ENCODE measurements around the gene PDE1C. TPM values are rescaled to one million over a fixed set of nuclear protein-coding genes. Genes with fewer than 3 reads are reported as not detected.

PDE1C gene
- total RNA-seq, 2 donors from 2014 or later = 0.26 to 0.60 TPM

DNA sequence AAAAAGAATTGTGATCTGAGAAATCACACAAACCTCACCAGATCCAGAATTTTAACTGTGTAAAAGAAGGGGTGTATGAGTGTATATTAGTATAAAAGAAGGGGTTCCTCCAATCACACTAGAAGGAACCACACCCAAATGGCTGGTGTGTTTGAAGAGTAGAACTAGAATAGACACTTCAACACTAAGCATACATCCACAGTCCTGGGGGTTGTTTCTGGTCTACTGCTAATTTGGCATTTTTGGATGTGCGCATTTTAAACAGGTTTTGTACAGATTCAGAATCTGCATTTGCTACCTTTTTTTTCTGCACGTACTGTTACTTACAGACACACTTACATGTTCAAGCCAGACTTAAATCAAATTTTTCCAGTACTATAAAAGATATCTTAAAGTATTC, 64.6 kb downstream of the PDE1C start:
- Histone ChIP-seq H3K4me1 (ENCODE audit: control insufficient read depth, insufficient read depth, low read length) (no peaks in the 10 kb centered on the region), H3K36me3 (ENCODE audit: control insufficient read depth, insufficient read depth, low read length) (no peaks in the 10 kb centered on the region), H3K4me3 (ENCODE audit: low read length) (no peak overlapping the region), H3K9ac (ENCODE audit: extremely low read depth, low read length, poor library complexity, severe bottlenecking) (no peak overlapping the region), H3K9me3 (ENCODE audit: control insufficient read depth, low read length) (peaks cover 18% of the 10 kb centered on the region), H3K27ac (ENCODE audit: low read depth, low read length) (no peak overlapping the region), H3K27me3 (ENCODE audit: control insufficient read depth, insufficient read depth, low read length, poor library complexity, severe bottlenecking) (no peaks in the 10 kb centered on the region)
- DNase-seq = no peak
- peaks cover 5% of the 10 kb centered on the region for H3K27me3 Mint-ChIP-seq (ENCODE audit: insufficient read depth)
- peaks cover 27% of the 10 kb centered on the region for H3K9me3 Mint-ChIP-seq
- H3K4me1 Mint-ChIP-seq = no peaks in the 10 kb centered on the region
- peaks cover 7% of the 10 kb centered on the region for H3K36me3 Mint-ChIP-seq (ENCODE audit: low read depth)
- no peak overlapping the region for H3K4me3 Mint-ChIP-seq
- WGBS, 2 experiments (ENCODE audit: insufficient coverage in 1 of 2, insufficient read length in 1 of 2) = 80 to 96% methylated on average over 1 to 2 of the region's 2 CpGs
- H3K27ac Mint-ChIP-seq = no peak overlapping the region
- TF ChIP-seq CTCF (conservative IDR thresholded peaks at IDR 0.05) = no peak

DNA sequence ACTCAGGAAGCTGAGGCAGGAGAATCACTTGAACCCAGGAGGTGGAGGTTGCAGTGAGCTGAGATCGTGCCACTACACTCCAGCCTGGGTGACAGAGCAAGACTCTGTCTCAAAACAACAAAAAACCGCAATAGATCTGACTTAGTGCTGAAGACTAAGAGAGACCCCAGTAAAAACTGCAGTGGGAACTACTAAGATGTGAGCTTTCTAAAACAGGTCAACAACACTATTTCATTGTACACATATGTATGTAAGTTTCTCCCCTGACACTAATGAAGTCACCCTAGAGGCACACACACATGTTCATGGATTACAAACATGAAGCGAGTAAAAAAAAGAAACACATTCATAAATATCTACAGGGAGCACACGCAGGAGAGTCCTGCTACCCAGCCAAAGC, 68.3 kb downstream of the PDE1C start:
- no peak for DNase-seq
- Histone ChIP-seq H3K4me3 (ENCODE audit: low read length) (no peak overlapping the region), H3K9ac (ENCODE audit: extremely low read depth, low read length, poor library complexity, severe bottlenecking) (no peak overlapping the region), H3K4me1 (ENCODE audit: control insufficient read depth, insufficient read depth, low read length) (no peaks in the 10 kb centered on the region), H3K27me3 (ENCODE audit: control insufficient read depth, insufficient read depth, low read length, poor library complexity, severe bottlenecking) (no peaks in the 10 kb centered on the region), H3K9me3 (ENCODE audit: control insufficient read depth, low read length) (peaks cover 18% of the 10 kb centered on the region), H3K36me3 (ENCODE audit: control insufficient read depth, insufficient read depth, low read length) (no peaks in the 10 kb centered on the region), H3K27ac (ENCODE audit: low read depth, low read length) (no peak overlapping the region)
- Mint-ChIP-seq H3K27me3 (ENCODE audit: insufficient read depth) (no peaks in the 10 kb centered on the region), H3K9me3 (peaks cover 31% of the 10 kb centered on the region), H3K27ac (no peak overlapping the region), H3K36me3 (ENCODE audit: low read depth) (peaks cover 9% of the 10 kb centered on the region), H3K4me3 (no peak overlapping the region), H3K4me1 (peaks cover 3% of the 10 kb centered on the region)
- 89 to 93% methylated on average over 3 to 4 of the region's 4 CpGs for WGBS, 2 experiments (ENCODE audit: insufficient coverage in 1 of 2, insufficient read length in 1 of 2)
- TF ChIP-seq CTCF (conservative IDR thresholded peaks at IDR 0.05) = no peak

GRCh38 chr7:31997423-31997822, 72.8 kb downstream of the PDE1C start:
- peaks cover 3% of the 10 kb centered on the region for H3K4me1 Mint-ChIP-seq
- H3K36me3 Mint-ChIP-seq (ENCODE audit: low read depth) = peaks cover 9% of the 10 kb centered on the region

More at GRCh38 chr7:31997423-31997822, 72.8 kb downstream of the PDE1C start:
- DNase-seq = no peak
- Mint-ChIP-seq H3K27me3 (ENCODE audit: insufficient read depth) (peaks cover 17% of the 10 kb centered on the region), H3K4me3 (no peak overlapping the region), H3K9me3 (peaks cover 22% of the 10 kb centered on the region), H3K27ac (no peak overlapping the region)
- Histone ChIP-seq H3K9me3 (ENCODE audit: control insufficient read depth, low read length) (peaks cover 13% of the 10 kb centered on the region), H3K4me1 (ENCODE audit: control insufficient read depth, insufficient read depth, low read length) (no peaks in the 10 kb centered on the region), H3K4me3 (ENCODE audit: low read length) (no peak overlapping the region), H3K27ac (ENCODE audit: low read depth, low read length) (no peak overlapping the region), H3K36me3 (ENCODE audit: control insufficient read depth, insufficient read depth, low read length) (no peaks in the 10 kb centered on the region), H3K27me3 (ENCODE audit: control insufficient read depth, insufficient read depth, low read length, poor library complexity, severe bottlenecking) (no peaks in the 10 kb centered on the region), H3K9ac (ENCODE audit: extremely low read depth, low read length, poor library complexity, severe bottlenecking) (no peak overlapping the region)
- no peak for TF ChIP-seq CTCF (conservative IDR thresholded peaks at IDR 0.05)
- WGBS, 2 experiments (ENCODE audit: insufficient coverage in 1 of 2, insufficient read length in 1 of 2) = 91 to 100% methylated on average over 1 to 2 of the region's 2 CpGs

Data from endodermal cell (in vitro differentiated cells).